Measurements from ENCODE around the gene SARNP. TPM values are rescaled to one million over a fixed set of nuclear protein-coding genes. Genes with fewer than 3 reads are reported as not detected.
A peak's percentile ranks its signal among the peaks of the same experiment; 100 is the strongest.

SARNP gene
- total RNA-seq, 1 donor from 2014 or later = 75.1 TPM

DNA sequence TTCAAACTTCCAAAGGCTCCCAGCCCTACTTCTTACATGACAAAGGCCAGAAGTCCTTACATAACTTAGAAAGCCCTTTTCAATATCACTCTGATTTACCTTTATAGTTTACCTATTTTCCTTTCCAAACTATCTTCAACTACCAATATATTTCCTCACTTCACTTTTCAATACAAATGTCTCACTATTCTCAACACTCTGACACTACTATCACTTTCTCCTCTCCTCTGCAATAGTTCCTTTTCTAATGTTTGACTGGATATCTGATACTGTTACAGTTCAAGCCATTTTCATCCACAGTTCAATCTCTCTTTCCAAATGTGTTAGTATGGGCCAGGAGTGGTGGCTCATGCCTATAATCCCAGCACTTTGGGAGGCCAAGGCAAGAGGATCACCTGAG is 3.3 kb downstream of the SARNP start:
- no peak overlapping the region for H3K4me3 Mint-ChIP-seq
- no peaks in the 10 kb centered on the region for H3K27me3 Mint-ChIP-seq (ENCODE audit: insufficient read depth)
- H3K4me1 Mint-ChIP-seq (ENCODE audit: low read depth) = peaks cover 40% of the 10 kb centered on the region
- intact Hi-C loops (cut with micrococcal nuclease) = no loop called here
- no peaks in the 10 kb centered on the region for H3K9me3 Mint-ChIP-seq
- peaks cover 19% of the 10 kb centered on the region for H3K36me3 Mint-ChIP-seq (ENCODE audit: low read depth)
- no peak overlapping the region for H3K27ac Mint-ChIP-seq
- DNase-seq (ENCODE audit: low spot score) = no peak

DNA sequence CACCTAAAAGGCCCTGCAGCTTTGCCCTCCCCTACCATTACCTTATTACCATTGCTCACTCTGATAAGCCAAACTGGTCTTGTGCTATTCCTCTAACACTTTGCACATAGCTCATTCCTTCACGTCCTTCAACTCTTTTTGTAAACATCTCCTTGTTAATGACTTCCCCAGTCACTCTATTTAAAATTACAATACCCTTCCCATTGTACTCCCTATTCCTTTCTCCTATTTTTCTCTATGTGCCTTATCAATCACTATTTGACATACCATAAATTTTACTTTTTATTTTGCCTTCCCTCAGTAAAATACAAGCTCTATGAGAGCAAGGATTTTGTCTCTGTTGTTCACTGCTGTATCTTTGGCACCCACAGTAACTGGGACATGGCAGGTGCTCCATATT is 5.4 kb downstream of the SARNP start:
- peak overlapping the region; percentile 18 for H3K27ac Mint-ChIP-seq
- intact Hi-C loops (cut with micrococcal nuclease) = no loop called here

DNA sequence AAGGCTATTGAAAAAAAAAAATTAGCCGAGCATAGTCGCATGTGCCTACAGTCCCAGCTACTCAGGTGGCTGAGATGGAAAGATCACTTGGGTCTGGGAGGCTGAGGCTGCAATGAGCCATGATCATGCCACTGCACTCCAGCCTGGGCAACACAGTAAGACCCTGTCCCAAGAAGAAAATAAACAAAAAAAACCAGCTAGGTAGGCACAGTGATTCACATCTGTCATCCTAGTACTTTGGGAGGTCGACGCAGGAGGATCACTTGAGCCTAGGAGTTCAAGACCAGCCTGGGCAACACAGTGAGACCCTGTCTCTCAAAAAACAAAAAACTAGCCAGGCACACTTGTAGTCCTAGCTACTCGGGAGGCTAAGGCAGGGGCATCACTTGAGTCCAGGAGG is 8.2 kb downstream of the SARNP start:
- Mint-ChIP-seq H3K27me3 (ENCODE audit: insufficient read depth) (no peaks in the 10 kb centered on the region), H3K4me1 (ENCODE audit: low read depth) (peaks cover 27% of the 10 kb centered on the region), H3K36me3 (ENCODE audit: low read depth) (peaks cover 17% of the 10 kb centered on the region), H3K9me3 (no peaks in the 10 kb centered on the region), H3K4me3 (no peak overlapping the region), H3K27ac (no peak overlapping the region)
- intact Hi-C loops (cut with micrococcal nuclease) = no loop called here
- no peak for DNase-seq (ENCODE audit: low spot score)

More for the DNA sequence above, 5.4 kb downstream of the SARNP start:
- H3K9me3 Mint-ChIP-seq = no peaks in the 10 kb centered on the region
- H3K4me3 Mint-ChIP-seq = no peak overlapping the region
- H3K27me3 Mint-ChIP-seq (ENCODE audit: insufficient read depth) = no peaks in the 10 kb centered on the region
- H3K36me3 Mint-ChIP-seq (ENCODE audit: low read depth) = peaks cover 17% of the 10 kb centered on the region
- H3K4me1 Mint-ChIP-seq (ENCODE audit: low read depth) = peaks cover 29% of the 10 kb centered on the region
- DNase-seq (ENCODE audit: low spot score) = no peak

DNA sequence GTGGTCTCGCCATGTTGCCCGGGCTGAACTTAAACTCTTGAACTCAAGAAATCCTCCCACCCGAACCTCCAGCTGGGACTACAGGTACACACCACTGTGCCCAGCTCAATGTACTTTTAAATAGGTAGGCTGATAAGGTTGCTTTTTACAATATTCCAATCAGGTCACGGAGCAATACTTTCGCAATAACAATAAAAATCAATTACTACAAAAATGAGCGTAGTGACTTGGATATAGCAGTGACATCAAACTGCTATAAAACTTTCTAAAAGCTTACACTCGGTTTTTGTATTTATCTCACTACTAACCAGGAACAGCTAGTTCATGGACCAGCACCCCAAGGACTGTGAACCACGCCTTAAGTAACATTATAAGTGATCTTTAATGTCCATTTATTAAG is 10.5 kb downstream of the SARNP start:
- no peaks in the 10 kb centered on the region for H3K27me3 Mint-ChIP-seq (ENCODE audit: insufficient read depth)
- peaks cover 21% of the 10 kb centered on the region for H3K4me1 Mint-ChIP-seq (ENCODE audit: low read depth)
- H3K9me3 Mint-ChIP-seq = no peaks in the 10 kb centered on the region
- no peak for DNase-seq (ENCODE audit: low spot score)
- H3K36me3 Mint-ChIP-seq (ENCODE audit: low read depth) = peaks cover 15% of the 10 kb centered on the region
- H3K4me3 Mint-ChIP-seq = no peak overlapping the region
- intact Hi-C loops (cut with micrococcal nuclease) = no loop called here
- no peak overlapping the region for H3K27ac Mint-ChIP-seq

DNA sequence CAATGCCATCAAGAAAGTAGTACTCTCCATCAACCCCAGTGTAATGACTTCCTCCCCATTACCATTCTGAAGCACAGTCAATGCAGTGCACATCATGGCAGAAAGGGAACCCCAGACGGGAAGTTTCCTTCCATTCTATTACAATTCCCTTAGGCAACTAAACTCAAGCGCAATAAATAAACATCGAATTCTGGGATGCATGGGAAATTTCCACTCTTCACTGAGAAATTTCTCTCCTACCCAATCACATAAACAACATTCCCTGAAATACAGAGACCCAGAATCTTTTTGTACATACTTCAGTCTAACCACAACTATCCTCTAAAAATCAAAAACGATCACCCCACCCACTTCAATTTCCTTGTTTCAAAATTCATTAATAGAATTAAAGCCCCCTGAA is 20.0 kb downstream of the SARNP start:
- Mint-ChIP-seq H3K4me3 (no peak overlapping the region), H3K4me1 (ENCODE audit: low read depth) (peaks cover 14% of the 10 kb centered on the region), H3K27ac (no peak overlapping the region), H3K9me3 (no peaks in the 10 kb centered on the region), H3K27me3 (ENCODE audit: insufficient read depth) (no peaks in the 10 kb centered on the region), H3K36me3 (ENCODE audit: low read depth) (peaks cover 38% of the 10 kb centered on the region)
- no peak for DNase-seq (ENCODE audit: low spot score)
- intact Hi-C loops (cut with micrococcal nuclease) = loop anchor here (1.0 kb wide), 3 partner anchors 13 to 58 kb away; partner anchors contain the start of gene GDF11

DNA sequence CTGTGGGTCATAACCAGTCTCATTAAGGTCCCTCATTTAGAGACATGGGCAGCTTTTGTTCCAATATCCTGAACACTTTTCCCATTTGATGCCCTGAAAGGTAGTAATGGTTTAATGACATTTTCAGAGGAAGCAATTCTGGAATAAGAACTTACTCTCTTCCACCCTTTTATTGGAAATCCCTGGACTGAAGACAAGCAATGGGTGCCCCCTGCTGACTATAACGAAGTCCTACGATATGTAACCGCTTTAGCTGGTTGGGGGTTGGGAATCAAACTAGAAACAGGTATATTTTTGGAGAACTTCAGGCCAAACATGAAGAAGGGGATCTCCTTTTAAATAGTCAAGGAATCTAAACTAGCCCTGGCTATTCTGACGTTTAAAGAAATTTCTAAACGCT is 20.5 kb downstream of the SARNP start:
- no peak for DNase-seq (ENCODE audit: low spot score)
- Mint-ChIP-seq H3K4me3 (no peak overlapping the region), H3K27ac (no peak overlapping the region)

DNA sequence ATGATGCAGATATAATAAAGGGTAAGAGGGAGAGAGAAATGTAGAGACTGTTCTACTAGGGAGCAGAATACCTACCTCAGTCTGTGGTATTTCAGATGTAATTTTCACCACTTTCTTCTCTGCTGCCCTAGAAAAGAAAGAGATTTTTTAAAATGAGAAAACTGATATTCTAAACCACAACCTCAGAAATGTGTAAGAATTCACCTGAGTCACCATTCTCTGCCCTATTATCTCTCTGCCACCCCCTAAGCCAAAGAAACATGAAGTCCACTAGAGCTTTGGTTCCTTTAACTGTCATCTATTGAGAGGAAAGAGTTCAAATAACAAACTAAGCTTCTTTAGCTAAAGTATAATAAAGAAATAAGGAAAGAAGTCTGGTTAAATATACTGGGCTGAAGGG is 21.6 kb downstream of the SARNP start:
- Mint-ChIP-seq H3K36me3 (ENCODE audit: low read depth) (peaks cover 38% of the 10 kb centered on the region), H3K27ac (no peak overlapping the region), H3K9me3 (no peaks in the 10 kb centered on the region), H3K27me3 (ENCODE audit: insufficient read depth) (no peaks in the 10 kb centered on the region), H3K4me1 (ENCODE audit: low read depth) (peaks cover 14% of the 10 kb centered on the region), H3K4me3 (no peak overlapping the region)
- DNase-seq (ENCODE audit: low spot score) = no peak
- intact Hi-C loops (cut with micrococcal nuclease) = no loop called here

More for the DNA sequence above, 20.5 kb downstream of the SARNP start:
- H3K36me3 Mint-ChIP-seq (ENCODE audit: low read depth) = peaks cover 39% of the 10 kb centered on the region
- no peaks in the 10 kb centered on the region for H3K9me3 Mint-ChIP-seq
- no peaks in the 10 kb centered on the region for H3K27me3 Mint-ChIP-seq (ENCODE audit: insufficient read depth)
- peaks cover 14% of the 10 kb centered on the region for H3K4me1 Mint-ChIP-seq (ENCODE audit: low read depth)
- intact Hi-C loops (cut with micrococcal nuclease) = loop anchor here (1.0 kb wide), 3 partner anchors 13 to 58 kb away; partner anchors contain the start of gene GDF11

DNA sequence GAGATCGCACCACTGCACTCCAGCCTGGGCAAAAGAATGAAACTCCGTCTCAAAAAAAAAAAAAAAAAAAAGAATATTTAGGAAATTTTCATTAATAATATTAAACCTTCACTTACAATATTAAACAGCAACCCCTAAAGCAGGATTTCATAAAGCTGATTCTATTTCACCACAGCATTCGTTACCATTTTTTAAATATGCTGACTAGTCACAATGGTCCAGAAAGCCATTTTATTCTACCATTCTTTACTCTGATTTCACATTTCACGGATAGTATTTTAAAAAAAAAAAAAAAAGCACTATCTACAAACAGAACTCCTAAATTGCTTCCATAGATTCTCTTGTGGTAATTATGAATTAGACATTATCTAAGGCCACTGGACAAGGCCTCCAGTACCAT is 27.6 kb downstream of the SARNP start:
- DNase-seq (ENCODE audit: low spot score) = no peak
- H3K4me3 Mint-ChIP-seq = no peak overlapping the region
- H3K27ac Mint-ChIP-seq = no peak overlapping the region
- H3K27me3 Mint-ChIP-seq (ENCODE audit: insufficient read depth) = no peaks in the 10 kb centered on the region
- no peaks in the 10 kb centered on the region for H3K9me3 Mint-ChIP-seq
- peaks cover 43% of the 10 kb centered on the region for H3K36me3 Mint-ChIP-seq (ENCODE audit: low read depth)
- no peaks in the 10 kb centered on the region for H3K4me1 Mint-ChIP-seq (ENCODE audit: low read depth)
- intact Hi-C loops (cut with micrococcal nuclease) = no loop called here

DNA sequence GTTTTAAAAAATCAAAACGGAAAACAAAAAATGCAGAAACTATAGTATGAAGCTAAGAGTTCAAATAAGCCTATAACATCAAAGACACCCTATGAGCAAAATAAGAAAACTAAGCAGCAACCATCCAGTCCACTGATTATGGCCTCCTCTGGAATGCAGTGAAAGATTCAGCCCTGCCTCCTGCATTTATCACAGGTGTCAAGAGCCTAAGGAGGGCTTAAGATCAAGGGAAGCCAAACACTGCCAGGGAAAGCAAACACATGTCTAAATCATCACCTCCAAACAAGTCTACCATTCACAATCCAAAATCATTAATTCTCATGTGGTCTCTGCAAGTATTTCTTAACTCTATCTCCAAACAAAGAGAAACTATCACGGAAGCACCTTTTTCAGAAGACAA is 28.4 kb downstream of the SARNP start:
- Mint-ChIP-seq H3K27me3 (ENCODE audit: insufficient read depth) (no peaks in the 10 kb centered on the region), H3K27ac (no peak overlapping the region), H3K4me1 (ENCODE audit: low read depth) (no peaks in the 10 kb centered on the region), H3K4me3 (no peak overlapping the region), H3K36me3 (ENCODE audit: low read depth) (peaks cover 39% of the 10 kb centered on the region), H3K9me3 (no peaks in the 10 kb centered on the region)
- DNase-seq (ENCODE audit: low spot score) = no peak
- intact Hi-C loops (cut with micrococcal nuclease) = no loop called here

DNA sequence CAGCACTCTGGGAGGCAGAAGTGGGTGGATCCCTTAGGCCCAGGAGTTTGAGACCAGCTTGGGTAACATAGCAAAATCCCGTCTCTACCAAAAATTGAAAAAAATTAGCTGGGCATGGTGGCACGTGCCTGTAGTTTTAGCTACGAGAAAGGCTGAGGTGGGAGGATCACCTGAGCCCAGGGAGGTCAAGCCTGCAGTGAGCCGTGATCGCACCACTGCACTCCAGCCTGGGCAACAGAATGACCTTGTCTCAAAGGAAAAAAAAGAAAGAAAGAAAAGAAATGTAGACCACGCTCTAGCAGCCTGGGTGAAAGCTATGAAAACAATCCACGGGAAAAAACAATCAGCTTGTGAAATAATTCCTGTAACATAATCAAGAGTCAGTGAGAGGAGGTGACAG is 29.0 kb downstream of the SARNP start:
- H3K9me3 Mint-ChIP-seq = no peaks in the 10 kb centered on the region
- peaks cover 40% of the 10 kb centered on the region for H3K36me3 Mint-ChIP-seq (ENCODE audit: low read depth)
- H3K27ac Mint-ChIP-seq = no peak overlapping the region
- DNase-seq (ENCODE audit: low spot score) = no peak
- H3K4me3 Mint-ChIP-seq = no peak overlapping the region
- H3K4me1 Mint-ChIP-seq (ENCODE audit: low read depth) = no peaks in the 10 kb centered on the region
- H3K27me3 Mint-ChIP-seq (ENCODE audit: insufficient read depth) = no peaks in the 10 kb centered on the region
- intact Hi-C loops (cut with micrococcal nuclease) = no loop called here

DNA sequence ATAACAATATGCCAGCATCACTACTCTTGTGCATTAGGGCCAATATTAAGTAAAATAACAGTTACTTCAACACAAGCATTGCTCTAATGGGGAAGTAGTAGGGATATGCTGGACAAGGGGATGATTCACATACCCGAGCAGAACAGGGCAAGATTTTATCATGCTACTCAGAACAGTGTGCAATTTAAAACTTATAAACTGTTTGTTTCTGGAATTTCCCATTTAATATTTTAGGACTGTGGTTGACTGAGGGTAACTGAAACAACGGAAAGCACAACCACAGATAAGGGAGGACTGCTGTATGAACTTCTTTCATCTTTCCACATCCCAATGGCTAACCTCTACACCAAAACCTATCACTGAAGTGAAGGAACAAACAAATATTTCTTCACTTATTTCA is 36.8 kb downstream of the SARNP start:
- Mint-ChIP-seq H3K9me3 (no peaks in the 10 kb centered on the region), H3K4me3 (no peak overlapping the region), H3K27ac (peak overlapping the region; percentile 73), H3K4me1 (ENCODE audit: low read depth) (peaks cover 27% of the 10 kb centered on the region), H3K27me3 (ENCODE audit: insufficient read depth) (no peaks in the 10 kb centered on the region), H3K36me3 (ENCODE audit: low read depth) (peaks cover 35% of the 10 kb centered on the region)
- intact Hi-C loops (cut with micrococcal nuclease) = no loop called here
- DNase-seq (ENCODE audit: low spot score) = no peak

DNA sequence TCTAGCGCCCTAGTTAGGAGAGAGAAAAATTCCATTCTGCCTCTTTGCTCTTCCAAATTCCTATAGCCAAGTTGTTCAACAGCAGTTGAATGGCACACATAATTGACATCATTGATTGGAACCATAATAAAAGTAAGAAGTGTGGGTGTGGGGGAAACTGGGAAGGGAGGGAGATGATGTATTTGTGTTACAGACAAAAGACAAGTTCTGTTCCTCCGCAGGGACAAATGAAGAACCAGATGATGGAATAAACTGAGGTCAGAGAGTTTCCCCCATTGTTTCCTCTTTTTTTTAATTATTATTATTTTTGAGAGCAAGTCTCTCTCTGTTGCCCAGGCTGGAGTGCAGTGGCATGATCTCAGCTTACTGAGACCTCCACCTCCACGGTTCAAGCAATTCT is 39.7 kb downstream of the SARNP start:
- H3K4me1 Mint-ChIP-seq (ENCODE audit: low read depth) = peaks cover 27% of the 10 kb centered on the region
- no peak overlapping the region for H3K27ac Mint-ChIP-seq
- no peak for DNase-seq (ENCODE audit: low spot score)
- H3K9me3 Mint-ChIP-seq = no peaks in the 10 kb centered on the region
- no peaks in the 10 kb centered on the region for H3K27me3 Mint-ChIP-seq (ENCODE audit: insufficient read depth)
- no peak overlapping the region for H3K4me3 Mint-ChIP-seq
- intact Hi-C loops (cut with micrococcal nuclease) = no loop called here
- peaks cover 36% of the 10 kb centered on the region for H3K36me3 Mint-ChIP-seq (ENCODE audit: low read depth)

DNA sequence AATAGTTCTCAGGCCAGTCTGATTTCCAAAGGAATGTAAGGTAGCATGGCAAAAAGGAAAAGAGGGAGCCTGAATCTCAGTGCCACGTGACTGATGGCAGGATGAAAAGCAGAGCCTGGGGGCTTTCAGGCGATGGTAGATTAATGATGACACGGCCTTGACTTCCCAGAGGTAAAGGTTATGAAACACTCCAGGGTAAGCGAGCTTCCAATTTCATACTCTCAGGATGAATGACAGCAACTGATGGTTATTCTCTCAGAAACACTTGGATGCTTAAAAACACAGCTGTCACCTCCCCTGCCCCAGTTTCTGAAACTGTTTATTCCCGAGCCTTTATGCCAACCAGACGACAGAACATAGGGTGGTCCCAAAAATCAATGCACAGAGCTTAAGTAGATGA is 45.8 kb downstream of the SARNP start:
- H3K9me3 Mint-ChIP-seq = no peaks in the 10 kb centered on the region
- no peaks in the 10 kb centered on the region for H3K27me3 Mint-ChIP-seq (ENCODE audit: insufficient read depth)
- no peak overlapping the region for H3K27ac Mint-ChIP-seq

DNA sequence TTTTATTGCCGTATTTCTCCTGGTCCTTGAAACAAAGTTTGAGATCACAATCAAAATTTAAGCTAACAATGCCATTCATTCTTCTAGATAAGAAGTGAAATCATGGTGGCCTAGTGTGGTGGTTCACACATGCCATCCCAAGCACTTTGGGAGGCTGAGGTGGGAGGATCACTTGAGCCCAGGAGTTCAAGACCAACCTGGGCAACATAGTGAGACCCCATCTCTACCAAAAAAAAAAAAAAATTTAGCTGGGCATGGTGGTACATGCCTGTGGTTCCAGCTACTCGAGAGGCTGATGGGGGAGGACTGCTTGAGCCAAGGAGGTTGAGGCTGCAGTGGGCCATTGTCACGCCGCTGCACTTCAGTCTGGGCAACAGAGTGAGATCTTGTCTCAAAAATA is 50.4 kb downstream of the SARNP start:
- Mint-ChIP-seq H3K4me3 (no peak overlapping the region), H3K27me3 (ENCODE audit: insufficient read depth) (no peaks in the 10 kb centered on the region), H3K9me3 (no peaks in the 10 kb centered on the region), H3K36me3 (ENCODE audit: low read depth) (peaks cover 19% of the 10 kb centered on the region), H3K27ac (no peak overlapping the region), H3K4me1 (ENCODE audit: low read depth) (peaks cover 2% of the 10 kb centered on the region)
- intact Hi-C loops (cut with micrococcal nuclease) = no loop called here
- no peak for DNase-seq (ENCODE audit: low spot score)

More for the DNA sequence above, 45.8 kb downstream of the SARNP start:
- peaks cover 5% of the 10 kb centered on the region for H3K4me1 Mint-ChIP-seq (ENCODE audit: low read depth)
- intact Hi-C loops (cut with micrococcal nuclease) = no loop called here
- no peak overlapping the region for H3K4me3 Mint-ChIP-seq
- DNase-seq (ENCODE audit: low spot score) = no peak
- peaks cover 29% of the 10 kb centered on the region for H3K36me3 Mint-ChIP-seq (ENCODE audit: low read depth)

Data from activated T-helper 1 cell treated with anti-CD3 and anti-CD28 coated beads, Interleukin-12 subunit alpha, Interleukin-12 subunit beta, Interleukin-2, Interleukin-4 antibody, amounts not matched to agents 30 ng/mL and 10 ng/mL and 1 ng/mL, durations not matched to agents 14 hours and 24 hours and 36 hours (primary cell).